SK-N-MC (cell line): Measurements from ENCODE around the gene RPL37.
"Not testable (repeated sequence)": the region's sequence is repeated elsewhere in the genome, so short reads cannot be mapped to it uniquely, and the experiment has no call there.

ENCODE experiments used
- DNase-seq: peaks from one replicate; pipeline ENCODE4 v3.0.0-alpha.2; 2011; ENCODE audit warnings: low read depth, low spot score
- H3K27ac ChIP-seq: fragments of 200-600 bp; sonication (generic); 2 replicates; pipeline ENCODE4 v1.5.1; 2016; ENCODE audit warnings: mixed run types
- H3K36me3 ChIP-seq: fragments of 200-600 bp; sonication (generic); 2 replicates; pipeline ENCODE4 v1.6.1; 2017; ENCODE audit warnings: antibody characterized with exemption, low read length, mixed read lengths; ENCODE audit not compliant: insufficient read depth
- H3K4me3 ChIP-seq: fragments of 200-600 bp; sonication (generic); 2 replicates; pipeline ENCODE4 v1.5.1; 2016
- H3K9ac ChIP-seq: fragments of 200-600 bp; sonication (generic); 2 replicates; pipeline ENCODE4 v1.8.0; 2017; ENCODE audit warnings: mixed run types, mixed read lengths; ENCODE audit not compliant: insufficient read length
- H3K9me3 ChIP-seq: fragments of 200-600 bp; sonication (generic); 2 replicates; pipeline ENCODE4 v1.6.1; 2017; ENCODE audit warnings: low read depth, mild to moderate bottlenecking, antibody characterized with exemption, low read length, moderate library complexity, mixed read lengths
- EZH2 ChIP-seq: fragments of 200-600 bp; sonication (generic); IDR thresholded peaks from one replicate; pipeline ENCODE4 v1.6.1; 2017; ENCODE audit warnings: antibody characterized with exemption
- FOXP2 ChIP-seq: optimal IDR thresholded peaks from 2 replicates; pipeline ENCODE3; 2011; ENCODE audit warnings: mild to moderate bottlenecking, moderate library complexity; ENCODE audit not compliant: insufficient read depth; ENCODE audit errors: extremely low read length, control extremely low read depth
- POLR2AphosphoS5 ChIP-seq: IDR thresholded peaks from 2 replicates; pipeline ENCODE4 v1.6.1; 2012; ENCODE audit warnings: mild to moderate bottlenecking, low read depth, low read length, borderline replicate concordance

The RPL37 gene

DNA sequence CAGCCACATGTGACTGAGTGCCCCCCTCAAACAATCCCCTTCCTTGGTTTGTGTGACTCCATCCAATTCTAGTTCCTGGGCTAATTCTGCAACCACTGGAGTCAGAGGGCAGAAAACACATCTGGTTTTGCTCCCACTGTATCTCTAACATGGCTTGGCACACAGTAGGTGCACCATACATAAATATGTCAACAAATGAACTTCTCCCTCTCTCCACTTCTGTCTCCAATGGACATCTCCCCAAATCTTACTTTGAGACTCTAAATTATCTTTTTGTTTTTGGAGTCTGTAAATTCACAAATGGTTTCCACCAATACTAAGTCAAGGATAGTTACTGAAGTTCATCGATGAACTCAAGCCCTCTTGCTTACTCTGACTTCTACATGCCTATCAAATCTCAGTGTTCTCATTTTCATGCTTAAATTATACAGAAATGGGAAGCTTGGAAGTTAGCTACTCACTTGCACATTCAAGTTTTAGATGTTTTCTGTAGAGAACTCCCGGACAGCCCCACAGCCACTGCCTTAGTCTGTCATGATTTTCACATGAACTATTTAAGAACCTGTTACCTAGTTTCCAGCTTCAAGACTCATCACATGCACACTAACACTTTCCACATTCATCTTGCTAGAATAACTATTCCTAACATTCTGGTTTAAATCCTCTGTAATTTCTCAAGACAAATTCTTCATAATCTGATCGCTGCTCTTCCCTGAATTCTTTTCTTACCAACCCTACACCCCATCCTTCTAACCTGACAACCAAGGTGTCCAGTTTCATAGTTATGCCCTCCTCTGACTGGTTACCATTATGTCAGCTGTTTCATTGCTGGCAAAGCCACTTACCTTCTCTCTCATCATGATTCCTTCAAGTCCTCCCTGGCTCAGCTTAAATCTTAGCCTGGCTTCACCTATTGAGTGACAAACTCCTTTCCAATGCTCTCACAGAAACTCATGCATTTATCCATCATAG is 6.0 kb downstream of the RPL37 start:
- H3K36me3 ChIP-seq: peaks cover 90% of the 10 kb centered on the region
- H3K9me3 ChIP-seq: no peaks in the 10 kb centered on the region
- DNase-seq: no peak
- H3K4me3 ChIP-seq: no peak overlapping the region
- peak; percentile 10 for TF ChIP-seq POLR2AphosphoS5
- TF ChIP-seq FOXP2: no peak
- no peak overlapping the region for H3K9ac ChIP-seq
- peak overlapping the region; percentile 81 for H3K27ac ChIP-seq

GRCh38 chr5:40828021-40828631 is 6.9 kb downstream of the RPL37 start:
- Histone ChIP-seq H3K9ac (no peak overlapping the region), H3K9me3 (no peaks in the 10 kb centered on the region), H3K4me3 (no peak overlapping the region), H3K27ac (peak overlapping the region; percentile 81), H3K36me3 (peaks cover 81% of the 10 kb centered on the region)
- no peak for DNase-seq
- TF ChIP-seq POLR2AphosphoS5 (0 out of 2 replicates have a peak, but pooled peaks have one; percentile 8), FOXP2 (no peak), EZH2 (no peak)

DNA sequence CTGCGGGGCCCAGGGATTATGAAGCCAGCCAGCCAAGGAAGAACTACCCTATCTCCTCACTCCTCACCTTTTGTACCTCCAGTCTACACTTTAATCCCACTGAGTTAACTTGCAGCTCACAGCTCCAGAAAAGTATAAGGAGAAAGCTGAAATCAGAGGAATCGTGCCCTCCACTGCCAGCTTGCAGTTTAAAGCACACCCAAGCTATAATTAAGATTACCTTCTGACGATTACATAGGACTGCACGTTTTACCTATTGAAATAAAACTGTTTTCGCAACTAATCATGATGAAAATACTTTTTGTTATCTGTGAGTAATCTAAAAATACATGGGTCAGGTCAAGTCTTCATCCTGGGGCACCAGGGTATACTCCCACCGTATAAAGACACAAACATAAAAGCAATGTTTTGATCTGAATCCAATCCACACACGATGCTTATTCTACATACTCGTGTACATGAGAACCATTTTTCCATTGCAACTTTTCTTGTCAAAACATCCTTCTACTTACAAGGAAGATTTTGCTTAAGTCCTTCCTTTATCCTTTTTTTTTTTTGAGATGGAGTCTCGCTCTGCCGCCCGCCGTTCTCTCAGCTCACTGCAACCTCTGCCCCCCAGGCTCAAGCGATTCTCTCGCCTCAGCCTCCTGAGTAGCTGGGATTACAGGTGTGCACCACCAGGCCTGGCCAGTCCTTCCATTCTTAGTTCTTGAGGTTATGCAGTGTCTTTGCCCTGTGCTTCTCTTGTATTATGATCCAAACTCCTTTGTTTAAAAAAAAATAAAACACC is 7.6 kb downstream of the RPL37 start:
- no peak for TF ChIP-seq FOXP2
- no peak for TF ChIP-seq EZH2
- no peak for TF ChIP-seq POLR2AphosphoS5
- Histone ChIP-seq H3K9me3 (no peaks in the 10 kb centered on the region), H3K27ac (peak overlapping the region; percentile 81), H3K9ac (no peak overlapping the region), H3K4me3 (no peak overlapping the region), H3K36me3 (peaks cover 74% of the 10 kb centered on the region)
- DNase-seq: no peak

GRCh38 chr5:40826489-40827187 is 8.4 kb downstream of the RPL37 start:
- Histone ChIP-seq H3K36me3 (peaks cover 67% of the 10 kb centered on the region), H3K4me3 (no peak overlapping the region), H3K27ac (peak overlapping the region; percentile 81), H3K9me3 (no peaks in the 10 kb centered on the region), H3K9ac (no peak overlapping the region)
- no peak for DNase-seq
- TF ChIP-seq EZH2 (no peak), POLR2AphosphoS5 (peak; percentile 29; the same call in 1 of the 2 replicates)

GRCh38 chr5:40825461-40826043 is 9.5 kb downstream of the RPL37 start:
- TF ChIP-seq POLR2AphosphoS5: peak; percentile 71

DNA sequence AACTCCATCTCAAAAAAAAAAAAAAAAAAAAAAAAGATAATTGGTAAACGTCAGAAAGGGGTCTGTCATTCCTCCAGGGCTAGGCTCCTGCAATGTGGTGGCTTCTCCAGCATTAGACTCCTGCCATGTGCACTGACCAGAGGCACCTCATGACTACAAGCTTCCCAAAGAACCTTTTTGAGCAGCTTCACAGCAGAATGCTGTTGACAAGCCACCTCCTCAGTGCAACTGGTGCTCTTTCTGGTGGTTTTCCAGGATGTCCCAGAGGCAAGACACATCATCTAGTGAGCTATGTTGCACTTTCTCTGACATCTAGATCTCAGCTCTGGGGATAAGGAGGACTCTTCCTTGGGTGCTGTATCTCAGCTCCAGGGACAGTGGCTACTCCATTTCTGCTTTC is 11.6 kb downstream of the RPL37 start:
- H3K36me3 ChIP-seq: peaks cover 35% of the 10 kb centered on the region
- no peaks in the 10 kb centered on the region for H3K9me3 ChIP-seq
- no peak overlapping the region for H3K4me3 ChIP-seq
- TF ChIP-seq POLR2AphosphoS5 (peak; percentile 36; the same call in 1 of the 2 replicates), EZH2 (no peak)
- DNase-seq: no peak
- peak overlapping the region; percentile 75 for H3K27ac ChIP-seq
- H3K9ac ChIP-seq: no peak overlapping the region

More at GRCh38 chr5:40825461-40826043, 9.5 kb downstream of the RPL37 start:
- not testable (repeated sequence) for H3K9ac ChIP-seq, DNase-seq, H3K9me3 ChIP-seq, H3K4me3 ChIP-seq
- Histone ChIP-seq H3K36me3 (peaks cover 56% of the 10 kb centered on the region), H3K27ac (peak overlapping the region; percentile 81)

DNA sequence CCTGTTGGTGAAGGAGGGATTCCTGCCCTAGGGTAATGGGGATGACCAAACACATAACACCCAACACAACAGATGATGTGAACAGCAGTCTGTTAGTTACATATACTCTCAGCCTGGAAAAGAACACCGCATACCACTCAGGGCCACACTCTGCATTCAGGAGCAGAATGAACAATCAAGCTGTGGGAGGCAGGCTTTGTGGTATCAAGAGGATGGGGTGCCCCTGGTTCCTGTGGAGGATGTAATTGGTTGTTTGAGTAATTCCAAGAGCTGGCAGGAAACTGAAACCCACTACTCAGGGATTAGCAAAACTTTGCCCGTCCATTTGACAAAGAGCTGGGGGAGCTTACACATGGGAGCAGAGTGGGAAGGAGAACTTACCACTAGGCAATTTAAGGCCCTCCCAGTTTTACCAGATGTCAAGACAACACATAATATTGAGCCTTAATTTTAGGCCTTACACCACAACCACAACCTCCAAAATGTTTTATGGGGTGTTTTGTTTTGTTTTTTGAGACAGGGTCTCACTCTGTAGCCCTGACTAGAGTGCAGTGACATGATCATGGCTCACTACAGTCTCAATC is 21.2 kb downstream of the RPL37 start:
- H3K9me3 ChIP-seq: no peaks in the 10 kb centered on the region
- no peaks in the 10 kb centered on the region for H3K36me3 ChIP-seq
- no peak overlapping the region for H3K4me3 ChIP-seq
- DNase-seq: no peak
- no peak overlapping the region for H3K9ac ChIP-seq
- no peak overlapping the region for H3K27ac ChIP-seq
- TF ChIP-seq FOXP2 (no peak), POLR2AphosphoS5 (no peak), EZH2 (no peak)
